K562 (cell line): ENCODE data around the gene ASB13. TPM values are rescaled to one million over a fixed set of nuclear protein-coding genes. Genes with fewer than 3 reads are reported as not detected.

ENCODE experiments used
- BCOR ChIP-seq: fragments of 450-650 bp; IDR thresholded peaks from 2 replicates; pipeline ENCODE4 v1.6.1; 2016
- BRCA1 ChIP-seq, 2 experiments: fragments of 450-650 bp in 1 of 2; sonication (generic) in 1 of 2; formaldehyde crosslinking in 1 of 2; IDR thresholded peaks; 2 replicates each; pipeline versions ENCODE4 v1.5.0 to v1.6.1; 2017 to 2020; ENCODE audit warnings: mild to moderate bottlenecking in 1 of 2, missing genetic modification reagents in 1 of 2
- BRF1 ChIP-seq: IDR thresholded peaks from 3 replicates; pipeline ENCODE4 v1.6.1; 2011; ENCODE audit warnings: borderline replicate concordance, mild to moderate bottlenecking; ENCODE audit not compliant: insufficient read length; ENCODE audit errors: extremely low read depth
- CBX2 ChIP-seq: fragments of 200-600 bp; sonication (generic); IDR thresholded peaks from one replicate; pipeline ENCODE4 v1.6.1; 2012; ENCODE audit warnings: mild to moderate bottlenecking, low read length, inconsistent platforms; ENCODE audit not compliant: insufficient read depth, poor library complexity, severe bottlenecking
- CEBPG ChIP-seq, 3 experiments: fragments of 200-800 bp in 1 of 3; sonication (Bioruptor generic) in 1 of 3; sonication (generic) in 1 of 3; formaldehyde crosslinking in 1 of 3; IDR thresholded peaks in 2 of 3; conservative IDR thresholded peaks in 1 of 3; 2 replicates each; pipeline versions ENCODE4 v1.6.1 to v1.8.0; 2016 to 2022; ENCODE audit warnings: missing compliant biosample characterization in 2 of 3, missing genetic modification characterization in 2 of 3, mild to moderate bottlenecking in 1 of 3, missing genetic modification reagents in 1 of 3
- CHD4 ChIP-seq: fragments of 200-600 bp; sonication (generic); IDR thresholded peaks from 3 replicates; pipeline ENCODE4 v1.6.1; 2012; ENCODE audit warnings: low read depth, mild to moderate bottlenecking, mixed read lengths, low read length, inconsistent platforms; ENCODE audit not compliant: insufficient read depth, insufficient replicate concordance, poor library complexity, severe bottlenecking
- E2F3 ChIP-seq: fragments of 250-450 bp; sonication (Bioruptor Pico); IDR thresholded peaks from 2 replicates; pipeline ENCODE4 v1.4.0; 2020; ENCODE audit warnings: mild to moderate bottlenecking
- JUND ChIP-seq, 2 experiments: IDR thresholded peaks; 2 replicates in 1 of 2; 3 replicates in 1 of 2; pipeline ENCODE4 v1.6.1; 2011; ENCODE audit warnings: borderline replicate concordance in 2 of 2, low read depth in 2 of 2, low read length in 2 of 2, improper control_type of control experiment in 1 of 2, missing biosample characterization in 1 of 2, missing genetic modification characterization in 1 of 2, missing genetic modification reagents in 1 of 2
- KHSRP ChIP-seq: fragments of 450-650 bp; IDR thresholded peaks from 2 replicates; pipeline ENCODE4 v1.6.1; 2017
- MAZ ChIP-seq, 2 experiments: fragments of 450-650 bp in 1 of 2; sonication (generic) in 1 of 2; formaldehyde crosslinking; IDR thresholded peaks in 1 of 2; conservative IDR thresholded peaks in 1 of 2; 2 replicates each; pipeline versions ENCODE4 v1.4.0 to v1.5.0; 2020; ENCODE audit warnings: mild to moderate bottlenecking in 1 of 2, missing genetic modification reagents in 1 of 2
- PTBP1 ChIP-seq: fragments of 200-400 bp; formaldehyde crosslinking; IDR thresholded peaks from 2 replicates; pipeline ENCODE4 v1.6.1; 2017; ENCODE audit warnings: low read depth, low read length
- SIN3B ChIP-seq: fragments of 450-650 bp; IDR thresholded peaks from 2 replicates; pipeline ENCODE4 v1.6.1; 2017; ENCODE audit warnings: low read depth, mild to moderate bottlenecking, moderate library complexity
- STAT5A ChIP-seq: IDR thresholded peaks from 2 replicates; pipeline ENCODE4 v1.6.1; 2012; ENCODE audit warnings: low read length, inconsistent platforms, borderline replicate concordance
- ZHX1 ChIP-seq: fragments of 150-350 bp; conservative IDR thresholded peaks from 2 replicates; pipeline ENCODE4 v1.6.1; 2014; ENCODE audit warnings: low read length
- ZNF639 ChIP-seq, 2 experiments: fragments of 200-800 bp in 1 of 2; sonication (Bioruptor generic) in 1 of 2; sonication (generic) in 1 of 2; formaldehyde crosslinking in 1 of 2; IDR thresholded peaks in 1 of 2; conservative IDR thresholded peaks in 1 of 2; 2 replicates each; pipeline versions ENCODE4 v1.5.0 to v1.6.1; 2016 to 2020; ENCODE audit warnings: missing compliant biosample characterization in 1 of 2, missing genetic modification characterization in 1 of 2, missing genetic modification reagents in 1 of 2
- polyA plus RNA-seq, 8 experiments: library from polyadenylated mRNA; depleted of rRNA in 4 of 8; stranded (reverse) in 5 of 8; unstranded in 3 of 8; fragments of >200 nt; fragmentation: Nextera tagmentation in 2 of 8; fragmentation: Illumina TruSeq in 1 of 8; extraction: Ambion mirVana in 2 of 8; extraction: Trizol in 1 of 8; gene quantifications; 2 replicates each; pipeline versions ENCODE4 v1.2.1 to v1.2.3, GENCODE V29; 2011 to 2014; ENCODE audit warnings: inconsistent platforms in 1 of 8, missing spikeins in 1 of 8
- total RNA-seq, 7 experiments: library from RNA; depleted of rRNA in 6 of 7; stranded (reverse); fragments of >200 nt in 6 of 7; fragmentation: Illumina TruSeq in 2 of 7; extraction: Trizol in 2 of 7; gene quantifications; 2 replicates each; pipeline versions ENCODE4 v1.2.1 to v1.2.3, GENCODE V29; 2011 to 2021; ENCODE audit warnings: low replicate concordance in 1 of 7
- TF ChIP-seq, protein P1 (sequence below), 2 experiments: IDR thresholded peaks in 1 of 2; conservative IDR thresholded peaks in 1 of 2; 2 replicates each; pipeline ENCODE4 v1.6.1; 2016; ENCODE audit warnings: low read depth in 2 of 2, mild to moderate bottlenecking in 1 of 2, missing compliant biosample characterization in 1 of 2, missing genetic modification characterization in 1 of 2, moderate library complexity in 1 of 2

Gene ASB13
- total and polyA plus RNA-seq, 9 of the 15 experiments (the other 6 are each of a cell fraction or from before 2014, with no cell fraction given) = 5.2 to 28.8 (median 16.9) TPM

GRCh38 chr10:5666008-5666840, at the start of gene ASB13 (continued):
- TF ChIP-seq MAZ (CRISPR knock-in tag; conservative IDR thresholded peaks at IDR 0.05 in 1 of 2, IDR thresholded peaks at IDR 0.05 in 1 of 2) (peak; percentile 35; a peak in 1 of 4 replicates), KHSRP (no peak), BRF1 (no peak), JUND (IDR thresholded peaks at IDR 0.05; ENCODE audit: borderline replicate concordance, low read depth, low read length) (no peak), JUND (tag; IDR thresholded peaks at IDR 0.05; ENCODE audit: borderline replicate concordance, low read depth, low read length) (0 out of 3 replicates have a peak, but pooled peaks have one; percentile 22), CHD4 (no peak), SIN3B (peak; percentile 56; the same call in 1 of the 2 replicates), ZNF639 (CRISPR knock-in tag; conservative IDR thresholded peaks at IDR 0.05 in 1 of 2, IDR thresholded peaks at IDR 0.05 in 1 of 2) (peak in 1 of 2 experiments; percentile 74; a peak in 2 of 4 replicates), BCOR (no peak), E2F3 (peak; percentile 73), ZHX1 (no peak), CEBPG (CRISPR knock-in tag; IDR thresholded peaks at IDR 0.05) (peak; percentile 81), CEBPG (tag; conservative IDR thresholded peaks at IDR 0.05 in 1 of 2, IDR thresholded peaks at IDR 0.05 in 1 of 2) (peak; percentile 48 to 91; a peak in 3 of 4 replicates), CBX2 (no peak), PTBP1 (no peak), STAT5A (no peak), BRCA1 (IDR thresholded peaks at IDR 0.05) (no peak), BRCA1 (CRISPR knock-in tag; IDR thresholded peaks at IDR 0.05) (no peak)
- TF ChIP-seq, protein P1, sequence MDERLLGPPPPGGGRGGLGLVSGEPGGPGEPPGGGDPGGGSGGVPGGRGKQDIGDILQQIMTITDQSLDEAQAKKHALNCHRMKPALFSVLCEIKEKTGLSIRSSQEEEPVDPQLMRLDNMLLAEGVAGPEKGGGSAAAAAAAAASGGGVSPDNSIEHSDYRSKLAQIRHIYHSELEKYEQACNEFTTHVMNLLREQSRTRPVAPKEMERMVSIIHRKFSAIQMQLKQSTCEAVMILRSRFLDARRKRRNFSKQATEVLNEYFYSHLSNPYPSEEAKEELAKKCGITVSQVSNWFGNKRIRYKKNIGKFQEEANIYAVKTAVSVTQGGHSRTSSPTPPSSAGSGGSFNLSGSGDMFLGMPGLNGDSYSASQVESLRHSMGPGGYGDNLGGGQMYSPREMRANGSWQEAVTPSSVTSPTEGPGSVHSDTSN (CRISPR knock-in tag; IDR thresholded peaks at IDR 0.05; ENCODE audit: low read depth) = no peak
- TF ChIP-seq, protein P1 (tag; conservative IDR thresholded peaks at IDR 0.05; ENCODE audit: low read depth) = no peak
